Measurements from ENCODE around the gene DOC2A. TPM values are rescaled to one million over a fixed set of nuclear protein-coding genes. Genes with fewer than 3 reads are reported as not detected.

The DOC2A gene
- total and polyA plus RNA-seq, 2 of the 4 experiments (the other 2 are of a cell fraction), result under 0.01 to 0.48 TPM

DNA sequence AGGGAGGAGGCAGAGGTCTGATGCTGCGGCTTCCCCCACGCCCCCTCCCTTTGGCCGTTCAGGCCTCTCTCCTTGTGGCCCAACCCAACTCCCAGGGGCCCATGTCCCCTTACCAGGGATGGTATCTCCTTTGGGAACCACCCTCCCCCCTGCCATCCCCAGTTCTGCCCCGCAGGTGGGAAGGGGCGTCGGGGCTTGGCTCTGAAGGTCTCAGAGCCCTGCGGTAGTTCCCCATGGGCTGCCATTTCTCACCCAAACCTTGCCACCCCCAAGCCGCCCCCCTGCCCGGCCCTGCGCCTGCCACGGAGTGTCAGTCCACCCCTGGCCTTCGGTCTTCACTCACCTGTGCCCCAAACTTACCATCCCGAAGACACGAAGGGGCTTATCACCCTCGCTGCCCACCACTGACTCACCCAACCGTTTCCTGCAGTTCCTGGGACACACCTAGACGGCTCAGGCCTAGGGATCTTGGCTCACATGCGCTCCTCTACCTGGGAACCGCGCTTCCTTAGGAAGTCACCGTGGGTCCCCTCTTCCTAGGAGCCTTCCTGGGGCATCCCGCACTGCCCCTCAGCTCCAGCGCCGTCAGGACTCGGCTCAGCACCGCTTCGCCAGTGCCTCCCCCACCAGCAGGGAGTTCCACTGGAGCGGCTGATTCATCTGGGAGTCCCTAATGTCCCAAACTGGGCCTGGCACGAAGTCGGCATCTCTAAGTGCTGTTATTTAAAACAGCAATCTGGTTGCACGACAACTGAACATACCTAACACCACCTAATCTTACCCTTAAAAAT, 1.1 kb upstream of the DOC2A start:
- dilution Hi-C loops (cut with HindIII; ENCODE audit: low sequenced_read_pairs, unreplicated experiment), result no loop called here

More for the DNA sequence above, 1.1 kb upstream of the DOC2A start:
- Histone ChIP-seq H2AFZ (replicated peaks; ENCODE audit: low read length, poor library complexity) (peak overlapping the region; percentile 51), H3K4me2 (ENCODE audit: low read depth, low read length) (no peak overlapping the region), H4K5ac (ENCODE audit: low read depth, low read length) (no peak overlapping the region), H2BK5ac (ENCODE audit: low read depth, low read length, poor library complexity, severe bottlenecking) (no peak overlapping the region), H3K9me1 (ENCODE audit: insufficient read depth, low read length) (no peaks in the 10 kb centered on the region), H3K9me3 (ENCODE audit: control insufficient read depth, insufficient read depth, low read length) (no peaks in the 10 kb centered on the region), H3K56ac (ENCODE audit: extremely low read depth, insufficient read depth, low read length) (no peak overlapping the region), H2BK120ac (ENCODE audit: low read depth, low read length) (no peak overlapping the region), H3K23ac (ENCODE audit: low read depth, low read length) (no peak overlapping the region), H2AK5ac (ENCODE audit: low read depth, low read length) (no peak overlapping the region), H3K27ac (ENCODE audit: insufficient read depth, low read length) (no peak overlapping the region), H2BK15ac (ENCODE audit: low read depth, low read length) (no peak overlapping the region), H3K79me1 (ENCODE audit: low read depth in 1 of 2, low read length in 2 of 2) (no peaks in the 10 kb centered on the region), H3K18ac (ENCODE audit: low read depth, low read length) (no peak overlapping the region), H2BK20ac (ENCODE audit: low read depth, low read length) (no peak overlapping the region), H3K27me3 (ENCODE audit: control insufficient read depth, insufficient read depth, low read length) (peaks cover 27% of the 10 kb centered on the region), H3K14ac (replicated peaks; ENCODE audit: low read depth, low read length) (no peak overlapping the region), H3K9ac (ENCODE audit: low read depth, low read length) (no peak overlapping the region), H3K4me1 (ENCODE audit: control insufficient read depth, insufficient read depth, low read length) (no peaks in the 10 kb centered on the region; the same call in 1 of the 2 replicates), H3K36me3 (ENCODE audit: control insufficient read depth, insufficient read depth, low read length) (no peaks in the 10 kb centered on the region), H4K91ac (ENCODE audit: insufficient read depth, low read depth, low read length) (no peak overlapping the region), H4K20me1 (ENCODE audit: insufficient read depth, low read length) (no peaks in the 10 kb centered on the region; the same call in 1 of the 2 replicates), H3K4me3 (ENCODE audit: insufficient read depth, low read depth, low read length) (no peak overlapping the region), H2AK9ac (replicated peaks; ENCODE audit: low read depth, low read length, poor library complexity) (peak overlapping the region; percentile 78), H3K4ac (ENCODE audit: low read depth, low read length) (no peak overlapping the region), H4K8ac (ENCODE audit: low read depth in 2 of 2, low read length in 2 of 2) (no peak overlapping the region)
- in situ Hi-C loops (cut with MboI; ENCODE audit: low sequenced_read_pairs), result no loop called here
- ATAC-seq (ENCODE audit: low read depth), result no peak
- TF ChIP-seq, protein P1, sequence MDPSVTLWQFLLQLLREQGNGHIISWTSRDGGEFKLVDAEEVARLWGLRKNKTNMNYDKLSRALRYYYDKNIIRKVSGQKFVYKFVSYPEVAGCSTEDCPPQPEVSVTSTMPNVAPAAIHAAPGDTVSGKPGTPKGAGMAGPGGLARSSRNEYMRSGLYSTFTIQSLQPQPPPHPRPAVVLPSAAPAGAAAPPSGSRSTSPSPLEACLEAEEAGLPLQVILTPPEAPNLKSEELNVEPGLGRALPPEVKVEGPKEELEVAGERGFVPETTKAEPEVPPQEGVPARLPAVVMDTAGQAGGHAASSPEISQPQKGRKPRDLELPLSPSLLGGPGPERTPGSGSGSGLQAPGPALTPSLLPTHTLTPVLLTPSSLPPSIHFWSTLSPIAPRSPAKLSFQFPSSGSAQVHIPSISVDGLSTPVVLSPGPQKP (IDR thresholded peaks at IDR 0.05; ENCODE audit: borderline replicate concordance, low read depth, low read length), result no peak
- TF ChIP-seq, protein P2, sequence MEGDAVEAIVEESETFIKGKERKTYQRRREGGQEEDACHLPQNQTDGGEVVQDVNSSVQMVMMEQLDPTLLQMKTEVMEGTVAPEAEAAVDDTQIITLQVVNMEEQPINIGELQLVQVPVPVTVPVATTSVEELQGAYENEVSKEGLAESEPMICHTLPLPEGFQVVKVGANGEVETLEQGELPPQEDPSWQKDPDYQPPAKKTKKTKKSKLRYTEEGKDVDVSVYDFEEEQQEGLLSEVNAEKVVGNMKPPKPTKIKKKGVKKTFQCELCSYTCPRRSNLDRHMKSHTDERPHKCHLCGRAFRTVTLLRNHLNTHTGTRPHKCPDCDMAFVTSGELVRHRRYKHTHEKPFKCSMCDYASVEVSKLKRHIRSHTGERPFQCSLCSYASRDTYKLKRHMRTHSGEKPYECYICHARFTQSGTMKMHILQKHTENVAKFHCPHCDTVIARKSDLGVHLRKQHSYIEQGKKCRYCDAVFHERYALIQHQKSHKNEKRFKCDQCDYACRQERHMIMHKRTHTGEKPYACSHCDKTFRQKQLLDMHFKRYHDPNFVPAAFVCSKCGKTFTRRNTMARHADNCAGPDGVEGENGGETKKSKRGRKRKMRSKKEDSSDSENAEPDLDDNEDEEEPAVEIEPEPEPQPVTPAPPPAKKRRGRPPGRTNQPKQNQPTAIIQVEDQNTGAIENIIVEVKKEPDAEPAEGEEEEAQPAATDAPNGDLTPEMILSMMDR (conservative IDR thresholded peaks at IDR 0.05; ENCODE audit: low read depth, low read length), result no peak
- TF ChIP-seq CEBPB (IDR thresholded peaks at IDR 0.05; ENCODE audit: low read depth, low read length) (no peak), MXI1 (IDR thresholded peaks at IDR 0.05; ENCODE audit: borderline replicate concordance, low read depth, low read length) (no peak), RAD21 (IDR thresholded peaks at IDR 0.05; ENCODE audit: low read length) (no peak), MAZ (IDR thresholded peaks at IDR 0.05; ENCODE audit: borderline replicate concordance, low read depth, low read length) (no peak), POLR2A (IDR thresholded peaks at IDR 0.05; ENCODE audit: low read depth, low read length) (no peak), BHLHE40 (IDR thresholded peaks at IDR 0.05; ENCODE audit: low read depth, low read length) (no peak), SMC3 (IDR thresholded peaks at IDR 0.05; ENCODE audit: low read depth, low read length) (no peak), MAFK (IDR thresholded peaks at IDR 0.05; ENCODE audit: low read depth, low read length) (no peak)
- intact Hi-C loops (cut with micrococcal nuclease), result no loop called here
- BruUV-seq (replicated peaks), result no TSS peak
- ChIA-PET POLR2A (ENCODE audit: unreplicated experiment) (no interaction called here), CTCF (no interaction called here)
- 10% methylated on average over 14 of the region's 31 CpGs; no CpG with 5 or more reads in 1 of the 2 experiments for WGBS, 2 experiments (ENCODE audit: extremely low coverage in 2 of 2, insufficient read length in 1 of 2)
- no peak for DNase-seq

Data from IMR-90 (cell line).